GM12878 (cell line): Measurements from ENCODE around the gene ZNHIT1. TPM values are rescaled to one million over a fixed set of nuclear protein-coding genes. Genes with fewer than 3 reads are reported as not detected.

ENCODE experiments used
- ATAC-seq: fragments of 200-7000 bp; cut with Tn5 transposase; 3 replicates; pipeline ENCODE4 v1.9.1; 2020; ENCODE audit warnings: mild to moderate bottlenecking, moderate library complexity
- BruUV-seq: library from RNA; stranded (reverse); fragments of 400-500 nt; replicated peaks from 2 replicates; lab custom pipeline; 2021; lab: Mats Ljungman, UMichigan
- CTCF ChIA-PET: fragments of 300-600 bp; sonication (Branson Sonifier 250); formaldehyde crosslinking; extraction: SDS; loops from one replicate; lab custom pipeline; 2021; ENCODE audit warnings: inconsistent platforms; lab: Yijun Ruan, JAX
- POLR2A ChIA-PET: fragments of 350-600 bp; formaldehyde crosslinking; extraction: SDS; loops from one replicate; lab custom pipeline; 2021; ENCODE audit warnings: inconsistent platforms; lab: Charles Lee
- RAD21 ChIA-PET: fragments of 300-600 bp; sonication (Branson Sonifier 250); formaldehyde crosslinking; loops from one replicate; lab custom pipeline; 2023; ENCODE audit warnings: antibody characterized with exemption; ENCODE audit not compliant: unreplicated experiment; lab: Charles Lee
- SMC1A ChIA-PET: fragments of 300-600 bp; sonication (Branson Sonifier 250); formaldehyde crosslinking; loops from one replicate; lab custom pipeline; 2023; ENCODE audit not compliant: unreplicated experiment, uncharacterized antibody; lab: Charles Lee
- DNase-seq: peaks from one replicate; pipeline ENCODE4 v3.0.0-alpha.2; 2011; ENCODE audit warnings: low read depth, low spot score
- FAIRE-seq: peaks from 3 replicates; lab custom pipeline; 2011; peaks lifted over from hg19 to GRCh38; lab: Jason Lieb, UNC
- H2AFZ ChIP-seq: 2 replicates; pipeline ENCODE4 v1.6.0; 2011; ENCODE audit warnings: low read depth, low read length, control low read depth; ENCODE audit not compliant: control insufficient read depth
- H3K27ac ChIP-seq: 2 replicates; pipeline ENCODE4 v1.5.1; 2011; ENCODE audit warnings: control low read depth; ENCODE audit not compliant: control insufficient read depth, insufficient read depth
- H3K27me3 ChIP-seq, 2 experiments: replicated peaks in 1 of 2; 2 replicates each; pipeline versions ENCODE4 v1.6.0 to v1.6.1; 2011; ENCODE audit warnings: low read length in 1 of 2; ENCODE audit not compliant: control insufficient read depth in 2 of 2, insufficient read depth in 2 of 2
- H3K36me3 ChIP-seq, 2 experiments: 2 replicates each; pipeline ENCODE4 v1.5.1; 2011; ENCODE audit warnings: low read length in 1 of 2; ENCODE audit not compliant: control insufficient read depth in 2 of 2, insufficient read depth in 2 of 2
- H3K4me1 ChIP-seq: 2 replicates; pipeline ENCODE4 v1.6.1; 2011; ENCODE audit warnings: mild to moderate bottlenecking, low read length, moderate library complexity, mixed read lengths; ENCODE audit not compliant: control insufficient read depth, insufficient read depth
- H3K4me2 ChIP-seq: 2 replicates; pipeline ENCODE4 v1.6.0; 2011; ENCODE audit warnings: control low read depth; ENCODE audit not compliant: control insufficient read depth, insufficient read depth
- H3K4me3 ChIP-seq: fragments of 200-600 bp; sonication (generic); 2 replicates; pipeline ENCODE4 v1.5.1; 2016
- H3K79me2 ChIP-seq: 2 replicates; pipeline ENCODE4 v1.6.0; 2011; ENCODE audit warnings: low read length; ENCODE audit not compliant: control insufficient read depth, insufficient read depth
- H3K9ac ChIP-seq: 2 replicates; pipeline ENCODE4 v1.8.0; 2011; ENCODE audit warnings: low read length, control low read depth, mixed read lengths; ENCODE audit not compliant: control insufficient read depth, insufficient read depth
- H3K9me3 ChIP-seq: replicated peaks from 3 replicates; pipeline ENCODE4 v1.5.1; 2011; ENCODE audit warnings: mild to moderate bottlenecking, low read length; ENCODE audit not compliant: control insufficient read depth, insufficient read depth
- H4K20me1 ChIP-seq: 2 replicates; pipeline ENCODE4 v1.6.0; 2011; ENCODE audit not compliant: control insufficient read depth, insufficient read depth
- BRCA1 ChIP-seq: IDR thresholded peaks from 2 replicates; pipeline ENCODE4 v1.6.1; 2011; ENCODE audit warnings: low read depth, low read length, improper control_type of control experiment
- EED ChIP-seq: sonication (generic); IDR thresholded peaks from 2 replicates; pipeline ENCODE4 v1.6.1; 2016; ENCODE audit warnings: antibody characterized with exemption, low read depth
- FOXK2 ChIP-seq: fragments of 450-650 bp; IDR thresholded peaks from 2 replicates; pipeline ENCODE4 v1.6.1; 2017; ENCODE audit warnings: mild to moderate bottlenecking, moderate library complexity
- IKZF1 ChIP-seq: fragments of 450-650 bp; conservative IDR thresholded peaks from 2 replicates; pipeline ENCODE4 v1.6.1; 2017; ENCODE audit warnings: antibody characterized with exemption, mild to moderate bottlenecking
- MYB ChIP-seq: fragments of 150-350 bp; IDR thresholded peaks from 2 replicates; pipeline ENCODE4 v1.6.1; 2014; ENCODE audit warnings: mild to moderate bottlenecking, low read depth, low read length, borderline replicate concordance
- NR2F1 ChIP-seq: fragments of 450-650 bp; conservative IDR thresholded peaks from 2 replicates; pipeline ENCODE4 v1.6.1; 2017; ENCODE audit warnings: mild to moderate bottlenecking
- PKNOX1 ChIP-seq: fragments of 450-650 bp; IDR thresholded peaks from 2 replicates; pipeline ENCODE4 v1.6.1; 2016; ENCODE audit warnings: mild to moderate bottlenecking
- SP1 ChIP-seq: IDR thresholded peaks from one replicate; pipeline ENCODE4 v1.6.1; 2011; ENCODE audit warnings: low read depth, low read length
- ZSCAN29 ChIP-seq: fragments of 450-650 bp; IDR thresholded peaks from 2 replicates; pipeline ENCODE4 v1.6.1; 2017; ENCODE audit warnings: mild to moderate bottlenecking, moderate library complexity
- WGBS: methylation state at CpG from one replicate; pipeline ENCODE4 v1.1.6; 2016; ENCODE audit warnings: low lambda C conversion rate; ENCODE audit not compliant: insufficient replicate concordance, insufficient coverage; ENCODE audit errors: missing lambda C conversion rate; 5-methylcytosine and 5-hydroxymethylcytosine counted together
- in situ Hi-C: fragments of 300-500 bp; cut with MboI; formaldehyde crosslinking; loops from 9 replicates; pipeline ENCODE4 v1.14.3; 2018; ENCODE audit warnings: mixed read lengths
- intact Hi-C: fragments of 100-400 bp; cut with micrococcal nuclease; formaldehyde crosslinking; loops from one replicate; pipeline ENCODE4 v1.14.2; 2022; ENCODE audit not compliant: unreplicated experiment
- polyA plus RNA-seq, 11 experiments: library from polyadenylated mRNA; depleted of rRNA in 4 of 11; unstranded in 6 of 11; stranded (reverse) in 5 of 11; fragments of >200 nt; fragmentation: Nextera tagmentation in 4 of 11; fragmentation: Illumina TruSeq in 1 of 11; extraction: Ambion mirVana in 4 of 11; extraction: Trizol in 1 of 11; gene quantifications; 1 replicate in 1 of 11; 2 replicates in 10 of 11; pipeline versions ENCODE4 v1.2.1 to v1.2.3, GENCODE V29; 2011 to 2016; ENCODE audit warnings: inconsistent platforms in 2 of 11, missing spikeins in 2 of 11, low read depth in 1 of 11
- total RNA-seq, 4 experiments: library from RNA; depleted of rRNA in 3 of 4; stranded (reverse); fragments of >200 nt in 3 of 4; fragmentation: Illumina TruSeq in 1 of 4; extraction: Trizol in 1 of 4; gene quantifications; 2 replicates each; pipeline versions ENCODE4 v1.2.1 to v1.2.3, GENCODE V29; 2013 to 2021

Gene ZNHIT1
- total and polyA plus RNA-seq, 10 of the 15 experiments (the other 5 are each of a cell fraction or from before 2014, with no cell fraction given) = 3.8 to 79.2 (median 44.5) TPM

GRCh38 chr7:101200504-101200861 lies 17.5 kb upstream of the ZNHIT1 start (continued):
- TF ChIP-seq SP1 (no peak), EED (no peak), IKZF1 (no peak), FOXK2 (no peak)

DNA sequence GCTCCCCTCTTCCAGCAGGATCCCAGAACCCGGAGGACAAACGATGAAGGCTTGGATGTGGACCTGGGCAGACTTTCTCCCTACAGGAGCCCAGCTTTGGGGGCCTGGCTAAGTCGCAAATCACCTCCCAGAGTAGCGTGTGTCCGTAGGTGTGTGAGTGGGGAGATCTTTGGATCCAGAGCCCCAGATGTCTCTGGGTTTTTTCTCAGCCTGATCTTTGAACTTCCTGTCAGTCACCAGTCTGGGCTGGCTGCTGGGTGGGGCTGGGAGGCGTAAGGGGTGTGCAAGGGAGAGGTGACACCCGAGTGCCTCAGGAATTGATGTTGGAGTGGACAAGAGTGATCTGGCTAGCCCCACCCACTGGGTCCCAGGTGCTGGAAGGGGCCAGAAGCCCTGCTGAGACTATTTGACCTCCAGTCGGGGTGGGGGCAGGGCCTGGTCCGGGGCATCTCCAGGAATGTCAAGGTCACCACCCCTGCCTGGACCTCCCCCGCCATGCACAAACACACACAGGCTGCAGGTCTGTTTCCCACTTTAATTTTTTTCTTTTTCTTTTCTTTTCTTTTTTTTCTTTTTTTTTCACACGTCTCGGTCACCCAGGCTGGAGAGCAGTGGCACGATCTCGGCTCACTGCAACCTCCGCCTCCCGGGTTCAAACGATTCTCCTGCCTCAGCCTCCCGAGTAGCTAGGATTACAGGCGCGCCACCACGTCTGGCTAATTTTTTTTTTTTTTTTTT lies 16.9 kb upstream of the ZNHIT1 start, which contains the start of gene MOGAT3:
Gene MOGAT3, minus strand, starts transcription at position 175 of the 738 bp plus-strand sequence. CDS start 182 bp downstream, outside the sequence.
- ChIA-PET CTCF (interaction anchor here (0.8 to 1.3 kb wide), 4 partner anchors 9 to 122 kb away, joined by 3 to 7 read pairs (median 3); no protein-coding TSS in a partner anchor), SMC1A (interaction anchor here (0.6 to 1.2 kb wide), 4 partner anchors 17 to 82 kb away, joined by 3 to 4 read pairs (median 4); partner anchors contain the start of genes PLOD3 and ZNHIT1), POLR2A (interaction anchor here (0.6 kb wide), 1 partner anchor 120 kb away, joined by 4 read pairs; the partner anchor contains the start of gene IFT22), RAD21 (interaction anchor here (0.6 to 1.9 kb wide), 2 partner anchors 82 to 1260 kb away, joined by 3 to 5 read pairs; no protein-coding TSS in a partner anchor)
- no peak within 1 kb of the TSS for H3K4me2 ChIP-seq
- peaks cover 0 to 9% of the 10 kb centered on the region in 2 experiments; a peak in 2 of 4 replicates for H3K27me3 ChIP-seq
- DNase-seq (no peak), FAIRE-seq (no peak), ATAC-seq (peak; percentile 55)
- no peak within 1 kb of the TSS for H3K9ac ChIP-seq
- H3K27ac ChIP-seq = no peak within 1 kb of the TSS
- no peaks in the 10 kb centered on the region for H3K79me2 ChIP-seq
- in situ Hi-C loops (no loop called here), intact Hi-C loops (no loop called here)
- no TSS peak for BruUV-seq
- WGBS = 27% methylated on average over 20 of the region's 21 CpGs
- TF ChIP-seq MYB (no peak), ZSCAN29 (no peak), PKNOX1 (peak; percentile 67), BRCA1 (no peak), NR2F1 (0 out of 2 replicates have a peak, but pooled peaks have one; percentile 16)
- H4K20me1 ChIP-seq = no peaks in the 10 kb centered on the region
- no peak within 1 kb of the TSS for H3K4me3 ChIP-seq
- H3K4me1 ChIP-seq = no peaks in the 10 kb centered on the region; the same call in 1 of the 2 replicates
- no peaks in the 10 kb centered on the region for H3K36me3 ChIP-seq
- H3K9me3 ChIP-seq = no peaks in the 10 kb centered on the region
- H2AFZ ChIP-seq = no peak within 1 kb of the TSS
